ENCODE data around the gene RAD51B.

GRCh38 chr14:68043752-68044151 is 224.2 kb downstream of the RAD51B start:
- TF ChIP-seq CTCF (conservative IDR thresholded peaks at IDR 0.05; ENCODE audit: low read depth, low read length) (no peak), EZH2 (IDR thresholded peaks at IDR 0.05; ENCODE audit: borderline replicate concordance, low read depth, low read length, poor library complexity, severe bottlenecking) (no peak)

Data from A673 (cell line).